ENCODE measurements around the gene KCNH3.

DNA sequence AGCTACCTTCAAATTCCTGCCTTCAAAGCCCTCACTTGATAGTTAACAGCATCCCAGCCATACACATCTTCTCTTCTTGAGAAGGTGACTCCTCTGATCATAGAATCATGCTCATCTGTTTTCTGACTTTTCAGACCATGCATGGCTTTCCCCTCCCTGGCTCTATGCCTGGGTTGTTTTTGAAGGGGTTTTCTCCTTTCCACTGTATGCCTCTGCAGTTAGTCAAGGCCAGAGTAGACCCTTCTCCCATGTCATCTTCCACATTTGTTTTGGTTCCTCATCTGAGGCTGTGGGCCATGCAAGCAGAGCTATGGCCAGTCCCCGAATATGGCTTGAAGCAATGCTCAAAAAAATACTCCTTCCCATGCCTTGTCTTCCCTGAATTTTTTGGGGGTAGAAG lies 43.4 kb downstream of the KCNH3 start:
- TF ChIP-seq, protein P1, sequence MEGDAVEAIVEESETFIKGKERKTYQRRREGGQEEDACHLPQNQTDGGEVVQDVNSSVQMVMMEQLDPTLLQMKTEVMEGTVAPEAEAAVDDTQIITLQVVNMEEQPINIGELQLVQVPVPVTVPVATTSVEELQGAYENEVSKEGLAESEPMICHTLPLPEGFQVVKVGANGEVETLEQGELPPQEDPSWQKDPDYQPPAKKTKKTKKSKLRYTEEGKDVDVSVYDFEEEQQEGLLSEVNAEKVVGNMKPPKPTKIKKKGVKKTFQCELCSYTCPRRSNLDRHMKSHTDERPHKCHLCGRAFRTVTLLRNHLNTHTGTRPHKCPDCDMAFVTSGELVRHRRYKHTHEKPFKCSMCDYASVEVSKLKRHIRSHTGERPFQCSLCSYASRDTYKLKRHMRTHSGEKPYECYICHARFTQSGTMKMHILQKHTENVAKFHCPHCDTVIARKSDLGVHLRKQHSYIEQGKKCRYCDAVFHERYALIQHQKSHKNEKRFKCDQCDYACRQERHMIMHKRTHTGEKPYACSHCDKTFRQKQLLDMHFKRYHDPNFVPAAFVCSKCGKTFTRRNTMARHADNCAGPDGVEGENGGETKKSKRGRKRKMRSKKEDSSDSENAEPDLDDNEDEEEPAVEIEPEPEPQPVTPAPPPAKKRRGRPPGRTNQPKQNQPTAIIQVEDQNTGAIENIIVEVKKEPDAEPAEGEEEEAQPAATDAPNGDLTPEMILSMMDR (conservative IDR thresholded peaks at IDR 0.05 in 1 of 2, IDR thresholded peaks at IDR 0.05 in 1 of 2; ENCODE audit: low read depth in 1 of 2, low read length in 2 of 2), result no peak
- TF ChIP-seq EZH2 (IDR thresholded peaks at IDR 0.05; ENCODE audit: low read length, missing control alignments), result no peak
